Measurements from ENCODE around the gene SERPINA6. TPM values are rescaled to one million over a fixed set of nuclear protein-coding genes. Genes with fewer than 3 reads are reported as not detected.

The SERPINA6 gene
- total and polyA plus RNA-seq, 8 donors, result 5.2 to 17.7 (median 13.1) TPM

- no peaks in the 10 kb centered on the region for H3K36me3 ChIP-seq
- H3K9me3 ChIP-seq, result no peaks in the 10 kb centered on the region
- no peaks in the 10 kb centered on the region for H3K4me1 ChIP-seq
- FAIRE-seq (no peak), ATAC-seq (no peak), DNase-seq (no peak)
- no peak overlapping the region for H3K27ac ChIP-seq
- no peak for TF ChIP-seq CTCF (IDR thresholded peaks at IDR 0.05)
- H3K4me3 ChIP-seq, result no peak overlapping the region
- no peaks in the 10 kb centered on the region for H3K27me3 ChIP-seq
- intact Hi-C loops (cut with DNase I), result no loop called here
- WGBS, 2 donors, result 86 to 96% methylated on average over 5 of the region's 7 CpGs
Observed at GRCh38 chr14:94361682-94362081, 38.5 kb upstream of the SERPINA6 start.

GRCh38 chr14:94360945-94361565 lies 37.9 kb upstream of the SERPINA6 start:
- no peak overlapping the region for H3K27ac ChIP-seq
- intact Hi-C loops (cut with DNase I), result no loop called here
- H3K36me3 ChIP-seq, result no peaks in the 10 kb centered on the region
- no peak for ATAC-seq
- DNase-seq, result no peak
- H3K9me3 ChIP-seq, result no peaks in the 10 kb centered on the region
- TF ChIP-seq CTCF (IDR thresholded peaks at IDR 0.05), result no peak
- 61 to 67% methylated on average over 7 of the region's 7 CpGs for WGBS, 2 donors
- H3K4me3 ChIP-seq, result no peak overlapping the region
- no peaks in the 10 kb centered on the region for H3K27me3 ChIP-seq
- no peak for FAIRE-seq
- no peaks in the 10 kb centered on the region for H3K4me1 ChIP-seq

- ATAC-seq, result no peak
- Histone ChIP-seq H3K9me3 (no peaks in the 10 kb centered on the region), H3K36me3 (no peaks in the 10 kb centered on the region), H3K4me3 (no peak overlapping the region), H3K27me3 (no peaks in the 10 kb centered on the region), H3K27ac (no peak overlapping the region), H3K4me1 (no peaks in the 10 kb centered on the region)
- no peak for DNase-seq
- intact Hi-C loops (cut with DNase I), result no loop called here
- WGBS, 2 donors, result 41 to 49% methylated on average over 1 of the region's 1 CpG
- FAIRE-seq, result no peak
- no peak for TF ChIP-seq CTCF (IDR thresholded peaks at IDR 0.05)
Observed at GRCh38 chr14:94357166-94357565, 34.0 kb upstream of the SERPINA6 start.

- H3K4me3 ChIP-seq, result no peak overlapping the region
- H3K4me1 ChIP-seq, result no peaks in the 10 kb centered on the region
- no peaks in the 10 kb centered on the region for H3K9me3 ChIP-seq
- WGBS, 2 donors, result 64 to 66% methylated on average over 5 of the region's 5 CpGs
- TF ChIP-seq CTCF (IDR thresholded peaks at IDR 0.05), result no peak
- H3K36me3 ChIP-seq, result no peaks in the 10 kb centered on the region
- ATAC-seq (no peak), FAIRE-seq (no peak), DNase-seq (no peak)
- H3K27me3 ChIP-seq, result no peaks in the 10 kb centered on the region
- no peak overlapping the region for H3K27ac ChIP-seq
- intact Hi-C loops (cut with DNase I), result no loop called here
Observed at GRCh38 chr14:94356379-94357056, 33.4 kb upstream of the SERPINA6 start.

- no peak overlapping the region for H3K27ac ChIP-seq
- ATAC-seq, result peak in 3 of 4 donors; percentile 70 to 90 (median 84)
- no peaks in the 10 kb centered on the region for H3K9me3 ChIP-seq
- FAIRE-seq, result no peak
- peak in 1 of 6 donors; percentile 26 for DNase-seq
- intact Hi-C loops (cut with DNase I), result no loop called here
- no peaks in the 10 kb centered on the region for H3K4me1 ChIP-seq
- H3K4me3 ChIP-seq, result no peak overlapping the region
- WGBS, 2 donors, result 11 to 13% methylated on average over 15 of the region's 15 CpGs
- H3K36me3 ChIP-seq, result no peaks in the 10 kb centered on the region
- no peaks in the 10 kb centered on the region for H3K27me3 ChIP-seq
- no peak for TF ChIP-seq CTCF (IDR thresholded peaks at IDR 0.05)
Observed at GRCh38 chr14:94355191-94355794, 32.2 kb upstream of the SERPINA6 start.
